Gastroesophageal sphincter (tissue), 3 donors: ENCODE measurements around the gene REV1.

ENCODE experiments used
- POLR2A ChIP-seq, 2 donors: fragments of 450-650 bp; IDR thresholded peaks; one replicate each; pipeline ENCODE4 v1.6.1; 2017; ENCODE audit warnings: antibody characterized with exemption in 2 of 2, mild to moderate bottlenecking in 2 of 2, moderate library complexity in 1 of 2
- POLR2AphosphoS5 ChIP-seq: sonication (generic); formaldehyde crosslinking; IDR thresholded peaks from one replicate; pipeline ENCODE4 v1.6.1; 2017; ENCODE audit warnings: antibody characterized with exemption
- TF ChIP-seq, protein P1 (sequence below), 4 experiments: fragments of 200-600 bp in 2 of 4; fragments of 450-650 bp in 2 of 4; sonication (generic) in 1 of 4; IDR thresholded peaks; one replicate each; pipeline ENCODE4 v1.5.1; 2017 to 2019; ENCODE audit warnings: antibody characterized with exemption in 4 of 4, mild to moderate bottlenecking in 2 of 4, moderate library complexity in 2 of 4

- TF ChIP-seq POLR2A (IDR thresholded peaks at IDR 0.05): no peak
- TF ChIP-seq, protein P1, sequence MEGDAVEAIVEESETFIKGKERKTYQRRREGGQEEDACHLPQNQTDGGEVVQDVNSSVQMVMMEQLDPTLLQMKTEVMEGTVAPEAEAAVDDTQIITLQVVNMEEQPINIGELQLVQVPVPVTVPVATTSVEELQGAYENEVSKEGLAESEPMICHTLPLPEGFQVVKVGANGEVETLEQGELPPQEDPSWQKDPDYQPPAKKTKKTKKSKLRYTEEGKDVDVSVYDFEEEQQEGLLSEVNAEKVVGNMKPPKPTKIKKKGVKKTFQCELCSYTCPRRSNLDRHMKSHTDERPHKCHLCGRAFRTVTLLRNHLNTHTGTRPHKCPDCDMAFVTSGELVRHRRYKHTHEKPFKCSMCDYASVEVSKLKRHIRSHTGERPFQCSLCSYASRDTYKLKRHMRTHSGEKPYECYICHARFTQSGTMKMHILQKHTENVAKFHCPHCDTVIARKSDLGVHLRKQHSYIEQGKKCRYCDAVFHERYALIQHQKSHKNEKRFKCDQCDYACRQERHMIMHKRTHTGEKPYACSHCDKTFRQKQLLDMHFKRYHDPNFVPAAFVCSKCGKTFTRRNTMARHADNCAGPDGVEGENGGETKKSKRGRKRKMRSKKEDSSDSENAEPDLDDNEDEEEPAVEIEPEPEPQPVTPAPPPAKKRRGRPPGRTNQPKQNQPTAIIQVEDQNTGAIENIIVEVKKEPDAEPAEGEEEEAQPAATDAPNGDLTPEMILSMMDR (IDR thresholded peaks at IDR 0.05): no peak
- TF ChIP-seq POLR2AphosphoS5: no peak
Observed at GRCh38 chr2:99487906-99488305, 1.9 kb downstream of the REV1 start.
